Kidney (tissue), 14 donors: ENCODE data around the gene SORCS2. TPM values are rescaled to one million over a fixed set of nuclear protein-coding genes. Genes with fewer than 3 reads are reported as not detected.
"Not testable (repeated sequence)": the region's sequence is repeated elsewhere in the genome, so short reads cannot be mapped to it uniquely, and the experiment has no call there.

Source experiments
- DNase-seq, 5 donors: peaks; one replicate each; pipeline ENCODE4 v3.0.0-alpha.2; 2013 to 2020
- FAIRE-seq: peaks from 2 replicates; lab custom pipeline; 2012; peaks lifted over from hg19 to GRCh38; lab: Jason Lieb, UNC
- H3K27ac ChIP-seq, 2 donors: one replicate each; pipeline ENCODE4 v1.7.0; 2013; ENCODE audit warnings: low read depth in 2 of 2, low read length in 2 of 2, inconsistent platforms in 1 of 2
- H3K27me3 ChIP-seq: one replicate; pipeline ENCODE4 v1.7.1; 2013; ENCODE audit warnings: low read length, inconsistent platforms; ENCODE audit not compliant: control insufficient read depth, insufficient read depth
- H3K36me3 ChIP-seq, 3 donors: one replicate each; pipeline versions ENCODE4 v1.7.0 to v1.7.1; 2013; ENCODE audit warnings: low read length in 3 of 3, control low read depth in 1 of 3, inconsistent platforms in 1 of 3; ENCODE audit not compliant: insufficient read depth in 3 of 3, control insufficient read depth in 2 of 3
- H3K4me1 ChIP-seq, 3 donors: one replicate each; pipeline versions ENCODE4 v1.7.0 to v1.7.1; 2013; ENCODE audit warnings: low read length in 3 of 3, inconsistent platforms in 1 of 3, low read depth in 1 of 3; ENCODE audit not compliant: control insufficient read depth in 2 of 3, insufficient read depth in 2 of 3
- H3K4me3 ChIP-seq, 3 donors: one replicate each; pipeline versions ENCODE4 v1.7.0 to v1.8.1; 2013; ENCODE audit warnings: low read length in 3 of 3, control low read depth in 1 of 3, inconsistent platforms in 1 of 3
- H3K9ac ChIP-seq, 3 donors: one replicate each; pipeline versions ENCODE4 v1.7.0 to v1.7.1; 2013; ENCODE audit warnings: low read length in 3 of 3, control low read depth in 1 of 3, inconsistent platforms in 1 of 3
- H3K9me3 ChIP-seq, 3 donors: one replicate each; pipeline versions ENCODE4 v1.7.0 to v1.7.1; 2013; ENCODE audit warnings: low read length in 3 of 3, control low read depth in 1 of 3, inconsistent platforms in 1 of 3; ENCODE audit not compliant: control insufficient read depth in 2 of 3, insufficient read depth in 1 of 3
- intact Hi-C: fragments of 100-400 bp; cut with DNase I; formaldehyde crosslinking; loops from one replicate; pipeline ENCODE4 v1.11.1; 2022
- polyA plus RNA-seq: library from polyadenylated mRNA; stranded (reverse); fragments of 350-450 nt; fragmentation: Illumina TruSeq; extraction: RNeasy Lipid Tissue Mini Kit (QIAGEN cat#74804); gene quantifications from one replicate; pipeline ENCODE4 v1.2.3, GENCODE V29; 2014; ENCODE audit warnings: low read depth, low replicate concordance; ENCODE audit not compliant: insufficient read depth
- total RNA-seq: library from RNA; stranded (reverse); fragmentation: NEBNext Ultra II Directional; extraction: Animal tissue kit (Norgen Biotek cat#: 25700); gene quantifications from one replicate; pipeline ENCODE4 v1.2.1, GENCODE V29; 2021
- TF ChIP-seq, protein P1 (sequence below): IDR thresholded peaks from 3 replicates; pipeline ENCODE4 v1.5.1; 2012; ENCODE audit warnings: mild to moderate bottlenecking, moderate library complexity, borderline replicate concordance; ENCODE audit not compliant: insufficient read depth; ENCODE audit errors: extremely low read depth
- donor health status: control.
- donor health status: control.
- donor health status: control.
- donor health status: control.
- donor health status: control.
- donor health status: DM: yes; HTN: yes; CAD: no.
- donor health status: Normal renal cell carcinoma (clear cell type).

The SORCS2 gene
- total and polyA plus RNA-seq, 2 donors from 2014 or later: 6.1 to 9.1 TPM

DNA sequence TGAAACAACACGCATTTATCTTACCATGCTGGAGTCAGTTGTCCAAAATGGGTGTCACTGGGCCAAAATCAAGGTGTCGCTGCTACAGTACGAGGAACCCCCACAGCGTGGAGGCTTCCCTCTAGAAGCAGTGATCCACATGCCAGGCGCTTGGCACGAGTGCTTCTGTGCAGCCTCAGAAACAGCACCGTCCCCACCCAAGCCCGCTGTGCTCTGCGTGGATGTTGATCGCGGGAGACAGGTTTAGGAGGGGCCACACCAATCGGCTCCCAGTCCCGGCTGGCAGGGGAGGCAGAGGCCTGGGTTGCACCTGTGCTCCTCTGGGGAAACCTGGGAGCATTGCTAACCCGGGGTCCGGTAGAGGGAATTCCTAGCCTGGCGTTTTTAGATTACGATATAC is 407.9 kb downstream of the SORCS2 start:
- TF ChIP-seq, protein P1, sequence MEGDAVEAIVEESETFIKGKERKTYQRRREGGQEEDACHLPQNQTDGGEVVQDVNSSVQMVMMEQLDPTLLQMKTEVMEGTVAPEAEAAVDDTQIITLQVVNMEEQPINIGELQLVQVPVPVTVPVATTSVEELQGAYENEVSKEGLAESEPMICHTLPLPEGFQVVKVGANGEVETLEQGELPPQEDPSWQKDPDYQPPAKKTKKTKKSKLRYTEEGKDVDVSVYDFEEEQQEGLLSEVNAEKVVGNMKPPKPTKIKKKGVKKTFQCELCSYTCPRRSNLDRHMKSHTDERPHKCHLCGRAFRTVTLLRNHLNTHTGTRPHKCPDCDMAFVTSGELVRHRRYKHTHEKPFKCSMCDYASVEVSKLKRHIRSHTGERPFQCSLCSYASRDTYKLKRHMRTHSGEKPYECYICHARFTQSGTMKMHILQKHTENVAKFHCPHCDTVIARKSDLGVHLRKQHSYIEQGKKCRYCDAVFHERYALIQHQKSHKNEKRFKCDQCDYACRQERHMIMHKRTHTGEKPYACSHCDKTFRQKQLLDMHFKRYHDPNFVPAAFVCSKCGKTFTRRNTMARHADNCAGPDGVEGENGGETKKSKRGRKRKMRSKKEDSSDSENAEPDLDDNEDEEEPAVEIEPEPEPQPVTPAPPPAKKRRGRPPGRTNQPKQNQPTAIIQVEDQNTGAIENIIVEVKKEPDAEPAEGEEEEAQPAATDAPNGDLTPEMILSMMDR: no peak

DNA sequence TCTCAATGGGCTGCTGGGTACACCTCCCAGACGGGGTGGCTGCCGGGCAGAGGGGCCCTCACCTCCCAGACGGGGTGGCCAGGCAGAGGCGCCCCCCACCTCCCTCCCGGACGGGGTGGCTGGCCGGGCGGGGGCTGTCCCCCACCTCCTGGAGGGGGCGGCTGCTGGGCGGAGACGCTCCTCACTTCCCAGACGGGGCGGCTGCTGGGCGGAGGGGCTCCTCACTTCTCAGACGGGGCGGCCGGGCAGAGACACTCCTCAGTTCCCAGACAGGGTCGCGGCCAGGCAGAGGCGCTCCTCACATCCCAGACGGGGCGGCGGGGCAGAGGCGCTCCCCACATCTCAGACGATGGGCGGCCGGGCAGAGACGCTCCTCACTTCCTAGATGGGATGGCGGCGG is 409.8 kb downstream of the SORCS2 start:
- intact Hi-C loops, H3K27ac ChIP-seq, DNase-seq, H3K36me3 ChIP-seq, H3K4me3 ChIP-seq, FAIRE-seq, H3K27me3 ChIP-seq, H3K9ac ChIP-seq, H3K9me3 ChIP-seq, H3K4me1 ChIP-seq: not testable (repeated sequence)

More for the DNA sequence above, 407.9 kb downstream of the SORCS2 start:
- no peak for DNase-seq
- H3K27ac ChIP-seq: no peak overlapping the region
- no peak overlapping the region for H3K9ac ChIP-seq
- no peak for FAIRE-seq
- H3K4me3 ChIP-seq: no peak overlapping the region
- H3K27me3 ChIP-seq: no peaks in the 10 kb centered on the region
- H3K36me3 ChIP-seq: no peaks in the 10 kb centered on the region
- intact Hi-C loops: no loop called here
- H3K4me1 ChIP-seq: no peaks in the 10 kb centered on the region
- peaks cover 0 to 3% (median 0%) of the 10 kb centered on the region in 3 donors for H3K9me3 ChIP-seq

DNA sequence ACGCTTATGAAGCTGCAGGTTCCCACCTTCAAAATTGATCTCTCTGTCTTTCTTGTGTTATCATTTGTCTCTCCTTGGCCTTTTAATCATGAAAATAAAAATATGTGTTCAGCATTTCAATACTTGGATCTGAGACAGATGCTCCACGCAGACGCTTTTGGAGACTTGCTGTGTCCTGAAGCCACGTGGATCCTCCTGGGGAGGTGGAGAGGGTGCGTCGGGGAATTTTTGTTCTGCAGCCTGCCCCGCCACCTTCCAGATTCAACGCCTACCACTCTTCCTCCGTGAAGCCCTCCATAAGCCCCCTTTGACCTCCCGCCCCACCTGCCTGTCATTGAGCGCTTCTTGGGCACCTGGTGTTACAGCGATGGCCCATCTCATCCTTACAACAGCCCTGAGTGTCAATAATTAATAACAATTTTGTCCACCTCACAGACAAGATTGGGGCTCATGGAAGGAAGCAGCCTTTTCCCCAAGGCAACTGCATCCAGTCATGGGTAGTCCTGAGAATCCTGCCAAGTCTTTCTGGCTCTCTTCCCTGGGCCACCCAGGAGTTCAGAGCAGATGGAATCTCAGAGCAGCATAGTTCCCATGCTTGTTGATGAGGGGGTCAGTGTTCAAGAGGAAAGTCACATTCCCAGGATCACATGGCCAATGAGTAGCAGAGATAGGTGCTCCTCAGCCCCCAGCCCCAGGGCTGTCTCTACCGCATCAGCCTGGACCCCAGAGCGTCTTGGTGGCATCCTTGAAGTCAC is 415.0 kb downstream of the SORCS2 start:
- H3K27ac ChIP-seq: no peak overlapping the region
- H3K9ac ChIP-seq: no peak overlapping the region
- no peaks in the 10 kb centered on the region for H3K36me3 ChIP-seq
- TF ChIP-seq, protein P1: no peak
- no peaks in the 10 kb centered on the region for H3K27me3 ChIP-seq
- intact Hi-C loops: no loop called here
- no peaks in the 10 kb centered on the region for H3K4me1 ChIP-seq
- no peak overlapping the region for H3K4me3 ChIP-seq
- no peak for FAIRE-seq
- peaks cover 0 to 3% (median 0%) of the 10 kb centered on the region in 3 donors for H3K9me3 ChIP-seq
- peak in 2 of 5 donors; percentile 41 to 54 for DNase-seq

DNA sequence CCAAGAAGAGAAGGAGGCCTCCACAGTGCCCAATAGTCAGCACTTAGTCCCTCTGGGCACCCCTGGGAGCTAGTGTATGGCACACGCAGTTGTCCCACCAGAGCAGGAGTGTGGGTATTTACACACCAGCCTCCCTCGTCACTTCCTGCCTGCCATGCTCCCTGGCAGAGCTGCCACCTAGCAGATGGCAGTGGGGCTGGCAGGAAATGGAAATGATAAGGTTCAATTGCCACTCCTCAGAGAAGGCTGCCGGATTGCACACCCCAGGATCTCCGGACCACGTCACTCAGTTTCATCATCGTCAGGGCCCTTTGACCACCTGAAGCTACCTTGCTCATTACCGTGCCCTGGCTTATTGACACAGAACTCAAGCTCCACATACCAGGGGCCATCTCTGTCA is 415.7 kb downstream of the SORCS2 start:
- Histone ChIP-seq H3K4me1 (no peaks in the 10 kb centered on the region), H3K27ac (no peak overlapping the region), H3K9ac (no peak overlapping the region), H3K9me3 (peaks cover 0 to 3% (median 0%) of the 10 kb centered on the region in 3 donors), H3K4me3 (no peak overlapping the region), H3K36me3 (no peaks in the 10 kb centered on the region), H3K27me3 (no peaks in the 10 kb centered on the region)
- TF ChIP-seq, protein P1: no peak
- DNase-seq (peak in 1 of 5 donors; percentile 32), FAIRE-seq (no peak)
- intact Hi-C loops: no loop called here
